ENCODE data around the gene ANXA10.
"Not testable (repeated sequence)": the region's sequence is repeated elsewhere in the genome, so short reads cannot be mapped to it uniquely, and the experiment has no call there.

Gene ANXA10

DNA sequence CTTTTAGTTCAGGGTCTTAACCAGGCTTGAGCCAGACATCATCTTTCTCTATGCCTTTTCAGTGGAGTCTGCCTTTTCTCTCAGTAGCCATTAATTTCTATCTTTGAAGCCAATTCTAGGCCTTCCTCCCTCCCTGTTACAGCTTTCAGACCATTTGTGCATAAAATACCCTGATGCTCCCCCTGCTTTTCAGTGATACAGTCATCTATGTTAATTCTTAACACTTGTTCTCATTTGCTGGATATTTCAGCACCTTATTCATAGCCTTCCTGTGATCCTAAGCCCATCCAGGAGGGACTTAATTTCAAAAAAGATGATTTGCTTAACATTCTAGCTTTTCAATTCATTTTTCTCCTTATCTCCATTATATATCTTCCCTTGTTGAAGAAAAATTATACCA is 42.3 kb downstream of the ANXA10 start:
- TF ChIP-seq, protein P1, sequence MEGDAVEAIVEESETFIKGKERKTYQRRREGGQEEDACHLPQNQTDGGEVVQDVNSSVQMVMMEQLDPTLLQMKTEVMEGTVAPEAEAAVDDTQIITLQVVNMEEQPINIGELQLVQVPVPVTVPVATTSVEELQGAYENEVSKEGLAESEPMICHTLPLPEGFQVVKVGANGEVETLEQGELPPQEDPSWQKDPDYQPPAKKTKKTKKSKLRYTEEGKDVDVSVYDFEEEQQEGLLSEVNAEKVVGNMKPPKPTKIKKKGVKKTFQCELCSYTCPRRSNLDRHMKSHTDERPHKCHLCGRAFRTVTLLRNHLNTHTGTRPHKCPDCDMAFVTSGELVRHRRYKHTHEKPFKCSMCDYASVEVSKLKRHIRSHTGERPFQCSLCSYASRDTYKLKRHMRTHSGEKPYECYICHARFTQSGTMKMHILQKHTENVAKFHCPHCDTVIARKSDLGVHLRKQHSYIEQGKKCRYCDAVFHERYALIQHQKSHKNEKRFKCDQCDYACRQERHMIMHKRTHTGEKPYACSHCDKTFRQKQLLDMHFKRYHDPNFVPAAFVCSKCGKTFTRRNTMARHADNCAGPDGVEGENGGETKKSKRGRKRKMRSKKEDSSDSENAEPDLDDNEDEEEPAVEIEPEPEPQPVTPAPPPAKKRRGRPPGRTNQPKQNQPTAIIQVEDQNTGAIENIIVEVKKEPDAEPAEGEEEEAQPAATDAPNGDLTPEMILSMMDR (IDR thresholded peaks at IDR 0.05; ENCODE audit: low read depth, low read length): no peak
- DNase-seq (ENCODE audit: low read depth in 2 of 2): no peak
- H3K4me3 ChIP-seq (replicated peaks in 1 of 2; ENCODE audit: low read depth in 2 of 2, low read length in 2 of 2): no peak overlapping the region

DNA sequence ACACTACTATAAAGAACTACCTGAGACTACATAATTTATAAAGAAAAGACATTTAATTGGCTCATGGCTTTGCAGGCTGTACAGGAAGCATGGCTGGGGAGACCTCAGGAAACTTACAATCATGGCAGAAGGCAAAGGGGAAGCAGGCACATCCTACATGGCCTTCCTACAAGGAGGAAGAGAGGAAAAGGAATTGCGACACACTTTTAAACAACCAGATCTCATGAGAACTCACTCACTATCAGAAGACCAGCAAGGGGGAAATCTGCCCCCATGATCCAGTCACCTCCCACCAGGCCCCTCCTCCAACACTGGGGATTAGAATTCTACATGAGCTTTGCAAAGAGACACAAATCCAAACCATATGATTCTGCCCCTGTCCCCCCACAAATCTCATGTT is 43.5 kb downstream of the ANXA10 start:
- DNase-seq (ENCODE audit: low read depth in 2 of 2); H3K4me3 ChIP-seq (replicated peaks in 1 of 2; ENCODE audit: low read depth in 2 of 2, low read length in 2 of 2): not testable (repeated sequence)

DNA sequence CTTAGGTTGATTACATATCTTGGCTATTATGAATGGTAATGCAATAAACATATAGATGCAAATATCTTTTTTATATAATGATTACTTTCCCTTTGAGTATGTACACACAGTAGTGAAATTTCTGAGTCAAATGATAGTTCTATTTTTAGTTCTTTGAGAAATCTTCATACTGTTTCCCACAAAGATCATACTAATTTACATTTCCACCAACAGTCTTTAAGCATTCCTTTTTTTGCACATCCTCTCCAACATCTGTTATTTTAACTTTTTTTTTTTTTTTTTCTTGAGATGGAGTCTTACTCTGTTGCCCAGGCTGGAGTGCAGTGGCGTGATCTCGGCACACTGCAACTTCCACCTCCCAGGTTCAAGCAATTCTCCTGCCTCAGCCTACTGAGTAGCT is 45.4 kb downstream of the ANXA10 start:
- peak in 1 of 2 donors; percentile 69 for DNase-seq (ENCODE audit: low read depth in 2 of 2)
- H3K4me3 ChIP-seq (replicated peaks in 1 of 2; ENCODE audit: low read depth in 2 of 2, low read length in 2 of 2): not testable (repeated sequence)

DNA sequence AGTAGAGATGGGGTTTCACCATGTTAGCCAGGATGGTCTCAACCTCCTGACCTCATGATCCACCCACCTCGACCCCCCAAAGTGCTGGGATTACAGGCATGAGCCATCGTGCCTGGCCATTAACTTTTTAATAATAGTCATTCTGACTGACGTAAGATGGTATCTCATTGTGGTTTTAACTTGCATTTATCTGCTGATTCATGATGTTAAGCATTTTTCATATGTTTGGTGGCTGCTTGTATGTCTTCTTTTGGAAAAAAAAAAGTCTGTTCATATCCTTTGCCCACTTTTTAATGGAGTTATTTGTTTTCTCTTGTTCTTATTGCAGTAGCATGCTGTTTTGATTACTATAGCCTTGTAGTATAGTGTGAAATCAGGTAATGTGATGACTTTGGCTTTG is 45.8 kb downstream of the ANXA10 start:
- TF ChIP-seq, protein P1 (IDR thresholded peaks at IDR 0.05; ENCODE audit: low read depth, low read length): no peak
- no peak overlapping the region for H3K4me3 ChIP-seq (replicated peaks in 1 of 2; ENCODE audit: low read depth in 2 of 2, low read length in 2 of 2)
- DNase-seq (ENCODE audit: low read depth in 2 of 2): peak; percentile 81 to 93

DNA sequence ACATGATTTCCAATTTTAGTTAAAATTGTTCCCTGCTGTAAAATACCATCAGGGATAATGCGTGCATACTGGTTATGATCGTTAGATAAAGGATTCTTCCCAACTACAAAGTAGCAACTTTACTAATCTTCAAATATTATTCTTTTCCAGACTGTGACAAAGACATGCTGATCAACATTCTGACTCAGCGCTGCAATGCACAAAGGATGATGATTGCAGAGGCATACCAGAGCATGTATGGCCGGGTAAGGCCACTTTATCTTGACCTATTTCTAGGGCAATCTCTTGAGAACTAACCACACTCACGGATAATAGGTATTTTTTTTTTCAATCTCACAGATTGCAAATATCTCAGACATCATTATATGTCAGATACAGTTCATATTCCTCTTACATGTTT is 47.0 kb downstream of the ANXA10 start:
- TF ChIP-seq, protein P1 (IDR thresholded peaks at IDR 0.05; ENCODE audit: low read depth, low read length): no peak
- no peak overlapping the region for H3K4me3 ChIP-seq (replicated peaks in 1 of 2; ENCODE audit: low read depth in 2 of 2, low read length in 2 of 2)
- DNase-seq (ENCODE audit: low read depth in 2 of 2): peak; percentile 59 to 89

DNA sequence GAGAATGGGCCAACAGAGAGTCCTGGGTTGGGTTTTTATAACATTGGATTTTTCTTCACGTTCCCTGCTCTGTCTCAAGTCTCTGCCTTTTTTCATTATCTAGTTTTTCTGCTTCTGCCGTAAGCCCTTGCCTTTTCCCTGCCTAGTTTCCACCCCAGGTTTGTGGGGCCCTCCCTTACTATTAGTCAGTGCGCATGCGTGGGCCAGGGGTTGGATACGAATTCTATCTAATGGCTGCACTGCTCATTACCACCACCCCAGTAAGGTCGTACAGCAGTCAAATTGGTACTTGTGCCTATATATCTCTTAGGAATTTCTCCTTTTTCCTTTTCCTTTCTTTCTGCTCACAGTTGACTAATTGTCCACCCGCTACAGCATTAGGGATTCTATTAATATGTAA is 49.4 kb downstream of the ANXA10 start:
- H3K4me3 ChIP-seq (replicated peaks in 1 of 2; ENCODE audit: low read depth in 2 of 2, low read length in 2 of 2): no peak overlapping the region
- TF ChIP-seq, protein P1 (IDR thresholded peaks at IDR 0.05; ENCODE audit: low read depth, low read length): no peak
- DNase-seq (ENCODE audit: low read depth in 2 of 2): no peak

DNA sequence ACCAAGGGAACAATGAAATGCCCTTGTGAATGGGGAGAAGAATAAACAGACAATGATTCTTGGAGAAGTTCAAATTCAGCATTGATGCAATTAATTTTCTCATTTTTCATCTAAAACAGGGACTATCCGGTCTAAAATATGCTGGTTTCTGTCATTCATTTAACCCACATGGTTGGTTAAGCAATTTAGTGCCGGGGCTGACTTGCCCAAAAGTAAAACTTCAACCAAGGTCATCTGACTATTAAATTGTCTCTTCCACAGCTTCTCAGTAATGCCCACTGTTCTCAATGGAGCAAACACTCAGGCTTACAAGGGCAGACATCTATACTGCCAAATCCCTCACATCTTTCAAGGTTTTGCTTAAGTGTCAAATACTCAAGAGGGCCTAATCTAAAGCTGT is 51.3 kb downstream of the ANXA10 start:
- no peak for DNase-seq (ENCODE audit: low read depth in 2 of 2)
- no peak overlapping the region for H3K4me3 ChIP-seq (replicated peaks in 1 of 2; ENCODE audit: low read depth in 2 of 2, low read length in 2 of 2)
- TF ChIP-seq, protein P1 (IDR thresholded peaks at IDR 0.05; ENCODE audit: low read depth, low read length): no peak

DNA sequence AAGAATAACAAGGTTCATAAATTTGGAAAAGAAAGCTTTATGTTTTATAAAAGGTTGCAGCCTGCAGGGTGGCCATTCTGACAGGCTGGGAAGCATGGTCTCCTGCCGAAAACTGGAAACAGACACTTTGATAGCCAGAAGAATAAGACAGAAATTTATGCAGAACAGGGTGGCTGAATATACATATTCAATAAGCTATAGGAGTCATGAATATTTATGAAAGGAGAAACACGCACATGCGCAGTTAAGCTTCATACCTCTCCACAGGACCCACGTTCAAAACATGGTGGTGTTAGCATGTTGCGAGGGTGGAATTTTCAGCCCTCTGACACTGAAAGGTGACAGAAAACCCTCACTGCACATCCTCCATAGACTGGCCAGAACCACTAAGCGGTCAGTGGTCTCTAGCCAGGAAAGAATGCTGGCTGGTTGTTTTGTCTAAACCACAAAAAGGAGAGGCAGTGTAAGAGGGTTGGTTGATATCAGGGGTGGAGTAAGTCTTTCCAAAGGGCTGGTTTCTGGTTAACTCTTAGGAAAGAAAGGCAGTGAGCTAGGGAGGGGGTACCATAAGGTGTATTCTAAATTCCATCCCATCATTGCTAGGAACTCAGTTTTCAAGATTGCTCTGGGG is 58.2 kb downstream of the ANXA10 start:
- H3K4me3 ChIP-seq (replicated peaks in 1 of 2; ENCODE audit: low read depth in 2 of 2, low read length in 2 of 2): no peak overlapping the region

More for the DNA sequence above, 58.2 kb downstream of the ANXA10 start:
- TF ChIP-seq, protein P1 (IDR thresholded peaks at IDR 0.05; ENCODE audit: low read depth, low read length): no peak
- peak in 1 of 2 donors; percentile 37 for DNase-seq (ENCODE audit: low read depth in 2 of 2)

Measured in cardiac fibroblast (primary cell).